Epithelial cell of proximal tubule (primary cell): ENCODE results near the gene NFATC4. TPM values are rescaled to one million over a fixed set of nuclear protein-coding genes. Genes with fewer than 3 reads are reported as not detected.

Experiments
- DNase-seq: peaks from one replicate; pipeline ENCODE4 v3.0.0-alpha.2; 2011; ENCODE audit warnings: low read depth
- H3K4me3 ChIP-seq: 2 replicates; pipeline ENCODE4 v1.5.1; 2011; ENCODE audit warnings: low read depth, mild to moderate bottlenecking, low read length
- CTCF ChIP-seq: conservative IDR thresholded peaks from 2 replicates; pipeline ENCODE4 v1.5.1; 2012; ENCODE audit warnings: low read depth, mild to moderate bottlenecking, low read length
- total RNA-seq: library from RNA; depleted of rRNA; stranded (reverse); fragments of >200 nt; gene quantifications from 2 replicates; pipeline ENCODE4 v1.2.3, GENCODE V29; 2015

Gene NFATC4
- total RNA-seq, 1 donor from 2014 or later, result 30.2 TPM

DNA sequence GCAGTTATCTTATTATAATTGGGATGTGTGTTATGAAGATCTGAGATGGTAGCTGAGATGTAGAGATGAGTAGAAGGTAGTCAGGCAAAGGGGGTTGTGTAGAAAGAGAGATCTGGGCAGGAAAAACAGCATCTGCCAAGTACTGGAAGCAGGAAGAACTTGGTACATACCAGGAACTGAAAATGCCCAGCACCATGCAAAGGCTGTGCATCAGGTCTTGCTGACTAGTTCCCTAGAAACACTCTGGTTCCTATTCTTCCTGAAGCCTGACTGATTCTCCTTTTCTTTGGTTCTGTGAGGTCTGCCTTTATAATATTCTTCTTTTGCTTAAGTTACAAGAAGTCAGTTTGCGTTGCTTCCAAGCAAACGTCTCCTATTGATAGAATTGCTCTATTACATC, 6.7 kb upstream of the NFATC4 start:
- no peak for TF ChIP-seq CTCF
- H3K4me3 ChIP-seq, result no peak overlapping the region
- no peak for DNase-seq

GRCh38 chr14:24362241-24362960, 5.6 kb upstream of the NFATC4 start:
- no peak for DNase-seq
- H3K4me3 ChIP-seq, result no peak overlapping the region
- no peak for TF ChIP-seq CTCF

- H3K4me3 ChIP-seq, result no peak overlapping the region
- DNase-seq, result no peak
- TF ChIP-seq CTCF, result no peak
These were observed 4.6 kb upstream of the NFATC4 start for GRCh38 chr14:24363401-24363800.

DNA sequence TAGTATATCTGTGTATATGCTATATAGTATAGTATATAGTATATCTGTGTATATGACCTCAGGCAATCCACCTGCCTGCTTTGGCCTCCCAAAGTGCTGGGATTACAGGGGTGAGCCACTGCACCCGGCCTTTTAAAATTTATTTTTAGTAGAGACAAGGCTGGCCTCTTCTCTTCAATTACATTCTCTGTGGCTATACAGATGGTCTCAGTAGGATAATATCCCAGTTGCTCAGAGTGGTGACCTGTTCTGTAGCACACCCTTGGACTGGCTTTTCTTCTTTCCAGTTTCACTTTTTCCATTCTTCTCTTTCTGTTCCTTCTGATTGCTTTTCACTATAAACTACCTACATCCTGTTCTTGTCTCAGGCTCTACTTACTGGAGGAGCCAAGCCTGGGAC, 3.1 kb upstream of the NFATC4 start:
- DNase-seq, result no peak
- no peak for TF ChIP-seq CTCF
- no peak overlapping the region for H3K4me3 ChIP-seq

DNA sequence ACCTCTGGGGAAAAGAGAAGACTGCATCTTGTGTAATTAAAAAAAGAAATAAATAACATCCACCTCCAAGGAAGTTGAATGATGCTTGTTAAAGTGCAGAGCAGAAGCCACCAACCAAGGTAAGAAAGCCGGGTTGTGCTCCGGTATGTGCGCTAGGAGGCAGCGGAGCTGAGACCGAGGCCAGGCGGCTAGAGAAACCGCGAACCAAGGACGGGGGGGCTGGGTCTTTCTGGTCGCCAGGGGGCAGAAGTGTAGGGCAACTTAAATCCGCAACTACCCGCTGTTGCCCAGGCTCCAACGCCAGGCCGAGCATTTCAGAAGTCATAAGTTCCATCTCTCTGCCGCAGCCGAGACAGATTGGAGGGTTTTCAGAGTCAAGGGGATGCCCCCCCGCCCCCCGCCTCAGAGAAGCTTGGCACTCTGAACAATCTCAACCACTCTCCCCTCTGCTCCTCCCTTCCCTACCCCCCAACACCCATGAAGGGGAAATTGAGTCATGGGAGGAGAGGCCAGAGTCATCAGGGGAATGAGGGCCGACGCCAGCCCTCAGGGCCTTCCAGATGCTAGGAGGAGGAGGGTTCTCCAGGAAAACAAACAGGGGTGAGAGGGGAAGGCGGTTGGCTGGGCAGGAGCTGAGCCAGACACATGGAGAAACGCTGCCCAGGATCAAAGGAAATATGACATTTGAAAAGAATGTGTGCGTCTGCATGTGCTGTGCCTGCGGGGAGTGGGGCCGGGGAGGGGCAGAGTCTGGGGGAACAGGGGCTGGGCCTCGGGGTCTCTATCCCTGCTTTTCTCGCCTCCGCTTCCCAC, 2.2 kb upstream of the NFATC4 start:
- peak; percentile 93 for TF ChIP-seq CTCF
- peak overlapping the region; percentile 76 for H3K4me3 ChIP-seq
- DNase-seq, result no peak

- TF ChIP-seq CTCF, result no peak
- peak overlapping the region; percentile 76 for H3K4me3 ChIP-seq
- no peak for DNase-seq
These were observed 1.6 kb upstream of the NFATC4 start for GRCh38 chr14:24366413-24366720.
